ENCODE results near the gene GPR68. TPM values are rescaled to one million over a fixed set of nuclear protein-coding genes. Genes with fewer than 3 reads are reported as not detected.
"Not testable (repeated sequence)": the region's sequence is repeated elsewhere in the genome, so short reads cannot be mapped to it uniquely, and the experiment has no call there.

Gene GPR68
- polyA plus RNA-seq, 12 donors: 0.35 to 2.4 (median 0.88) TPM; not detected in 2

GRCh38 chr14:91228112-91229004, 16.1 kb downstream of the GPR68 start:
- DNase-seq: no peak

DNA sequence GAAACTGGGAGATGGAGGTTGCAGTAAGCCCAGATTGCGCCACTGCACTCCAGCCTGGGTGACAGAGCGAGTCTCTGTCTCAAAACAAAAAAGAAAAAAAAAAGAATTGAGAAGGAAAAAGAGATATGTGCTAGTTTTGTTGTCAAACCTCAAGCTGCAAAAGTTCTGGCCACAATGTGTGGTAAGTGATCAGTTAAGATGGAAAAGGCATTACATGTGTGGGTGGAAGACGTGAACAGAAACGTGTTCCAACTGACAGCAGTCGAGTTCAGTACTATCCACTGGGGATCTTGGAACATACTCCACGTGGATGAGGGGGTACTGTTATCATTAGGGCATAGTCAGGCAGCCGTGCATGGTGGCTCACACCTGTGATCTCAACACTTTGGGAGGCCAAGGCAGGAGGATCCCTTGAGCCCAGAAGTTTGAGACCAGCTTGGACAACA, 17.3 kb downstream of the GPR68 start:
- DNase-seq: no peak

- DNase-seq: not testable (repeated sequence)
Measured at GRCh38 chr14:91226360-91226759, 18.1 kb downstream of the GPR68 start.

DNA sequence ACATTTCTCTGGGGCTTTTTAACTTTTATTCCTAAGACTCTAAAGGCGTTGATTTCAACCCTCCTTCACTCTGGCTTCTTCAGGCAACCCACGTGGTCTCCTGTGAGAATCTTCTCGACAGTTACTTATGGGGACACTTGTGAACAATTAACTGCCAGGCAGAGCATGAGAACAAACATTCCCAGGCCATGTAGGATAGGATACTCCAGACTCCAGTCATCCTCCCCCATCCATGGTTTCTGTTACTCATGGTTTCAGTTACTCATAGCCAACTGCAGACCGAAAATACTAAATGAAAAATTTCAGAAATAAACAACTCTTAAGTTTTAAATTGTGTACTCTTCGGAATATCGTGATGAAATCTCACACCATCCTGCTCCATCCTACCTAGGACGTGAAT, 19.5 kb downstream of the GPR68 start:
- no peak for DNase-seq

GRCh38 chr14:91223028-91223783, 21.3 kb downstream of the GPR68 start:
- no peak for DNase-seq

GRCh38 chr14:91221270-91221669, 23.2 kb downstream of the GPR68 start:
- no peak for DNase-seq

- DNase-seq: no peak
Measured at GRCh38 chr14:91220581-91221000, 23.9 kb downstream of the GPR68 start.

DNA sequence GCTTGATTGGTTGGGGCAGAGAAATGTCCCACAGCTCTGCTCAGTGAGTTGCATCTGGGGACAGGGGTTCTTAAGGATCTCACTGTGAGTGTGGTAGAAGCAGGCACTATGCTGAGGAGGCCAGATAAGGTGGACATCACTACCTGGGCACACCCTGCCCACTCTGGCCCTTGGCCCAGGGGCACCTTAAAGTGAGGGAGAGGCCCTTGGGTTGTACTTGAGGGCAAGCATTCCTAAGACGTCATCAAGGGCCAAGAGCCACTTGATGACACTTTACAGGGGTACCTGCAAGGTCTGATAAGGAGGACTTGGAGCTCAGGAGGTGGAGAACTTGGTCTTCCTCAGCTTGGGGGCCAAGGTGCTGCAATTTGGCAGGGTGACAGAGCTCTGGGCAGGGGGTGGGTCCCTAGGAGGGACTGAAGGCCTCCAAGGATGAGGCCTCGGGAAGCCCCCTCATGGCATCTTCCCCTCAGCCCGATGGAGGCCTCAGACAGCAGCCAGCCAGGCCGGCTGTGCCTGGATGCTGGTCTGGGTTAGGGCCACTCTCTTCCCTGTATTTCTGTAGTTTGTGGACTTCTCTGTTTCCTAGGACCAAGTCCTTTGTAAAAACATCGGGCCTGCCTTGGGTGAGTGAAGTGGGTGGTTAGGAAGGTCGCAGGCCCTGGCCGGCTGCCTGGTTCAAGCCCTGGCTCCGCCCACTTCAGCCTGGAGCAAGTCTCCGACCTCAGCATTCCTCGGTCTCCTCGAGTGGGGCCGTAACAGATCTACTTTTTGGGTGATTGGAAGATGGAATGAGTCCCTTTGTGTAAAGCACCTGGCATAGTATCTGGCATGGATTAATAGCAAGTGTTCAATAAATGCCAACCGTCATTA, 24.8 kb downstream of the GPR68 start:
- no peak for DNase-seq

GRCh38 chr14:91218014-91218413, 26.5 kb downstream of the GPR68 start:
- no peak for DNase-seq

DNA sequence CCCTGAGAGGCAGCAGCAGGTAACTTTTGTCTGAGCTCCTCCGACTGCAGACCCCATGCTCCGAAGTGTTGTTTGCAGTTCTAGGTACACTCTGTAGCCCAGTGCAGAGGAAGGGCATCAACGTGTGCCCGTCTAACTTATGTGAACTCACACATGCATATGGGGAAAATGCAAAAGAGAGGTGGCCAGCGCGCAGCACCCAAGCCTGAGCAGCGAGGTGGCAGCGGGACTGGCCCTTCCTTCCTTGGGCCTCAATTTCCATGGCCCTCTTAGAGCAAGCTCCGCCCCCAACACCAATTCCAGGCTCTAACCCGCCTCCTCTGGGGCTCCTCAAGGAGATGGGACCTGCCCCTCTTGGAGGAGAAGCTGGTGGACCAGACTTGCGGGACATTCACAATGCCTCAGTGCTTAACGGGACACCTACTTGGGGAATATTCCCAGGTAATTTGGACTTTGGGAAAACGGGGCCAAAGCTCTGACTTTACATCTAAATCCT, 27.7 kb downstream of the GPR68 start:
- DNase-seq: no peak

DNA sequence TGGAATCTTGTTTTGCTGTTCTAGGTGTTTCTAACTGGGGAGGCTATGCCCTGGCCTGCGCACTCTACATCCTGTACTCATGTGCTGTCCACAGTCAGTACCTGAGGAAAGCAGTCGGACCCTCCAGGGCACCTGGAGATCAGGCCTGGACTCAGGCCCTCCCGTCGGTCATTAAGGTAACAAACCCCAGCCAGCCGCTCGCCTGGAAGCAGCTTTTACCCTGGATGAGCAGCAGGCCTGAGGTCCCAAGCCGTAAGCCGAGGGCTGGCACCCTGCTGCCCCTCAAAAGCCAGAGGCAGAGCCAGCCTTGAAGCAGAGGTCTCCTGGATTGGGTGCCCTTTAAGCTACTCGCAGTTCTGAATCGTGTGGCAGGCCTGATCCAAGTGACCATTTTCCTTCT, 29.1 kb downstream of the GPR68 start:
- DNase-seq: no peak

DNA sequence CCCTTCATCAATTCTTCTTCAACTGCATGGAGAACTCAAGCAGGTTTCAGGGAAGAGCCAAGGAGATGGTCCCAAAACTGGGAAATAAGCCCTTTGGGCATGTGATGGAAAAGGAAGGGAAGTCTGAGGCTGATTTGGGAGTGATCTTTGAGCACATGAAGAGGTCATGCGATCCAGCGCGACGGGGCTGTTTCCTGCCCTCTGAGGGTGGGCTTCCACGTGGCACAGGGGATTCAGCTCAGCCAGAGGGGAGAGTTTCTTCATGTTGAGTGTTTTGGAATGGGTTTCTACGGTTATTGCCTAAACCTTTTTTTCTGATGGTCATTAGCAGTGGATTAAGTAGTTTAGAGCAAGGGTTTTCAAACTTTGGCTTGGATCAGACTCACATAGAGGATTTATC, 30.2 kb downstream of the GPR68 start:
- DNase-seq: no peak

DNA sequence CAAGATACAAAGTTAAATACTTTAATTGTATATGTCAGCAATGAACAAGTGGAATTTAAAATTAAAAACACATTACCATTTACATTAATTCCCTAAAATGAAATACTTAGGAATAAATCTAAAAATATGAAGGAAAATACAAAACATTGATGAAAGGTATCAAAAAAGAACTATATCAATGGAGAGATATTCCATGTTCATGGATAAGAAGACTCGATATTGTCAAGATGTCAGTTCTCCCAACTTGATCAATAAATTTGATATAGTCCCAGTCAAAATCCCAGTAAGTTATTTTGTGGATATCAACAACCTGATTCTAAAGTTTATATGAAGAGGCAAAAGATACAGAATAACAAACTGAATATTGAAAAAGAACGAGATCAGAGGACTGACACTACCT, 33.5 kb downstream of the GPR68 start:
- no peak for DNase-seq

GRCh38 chr14:91207008-91207407, 37.5 kb downstream of the GPR68 start:
- DNase-seq: no peak

DNA sequence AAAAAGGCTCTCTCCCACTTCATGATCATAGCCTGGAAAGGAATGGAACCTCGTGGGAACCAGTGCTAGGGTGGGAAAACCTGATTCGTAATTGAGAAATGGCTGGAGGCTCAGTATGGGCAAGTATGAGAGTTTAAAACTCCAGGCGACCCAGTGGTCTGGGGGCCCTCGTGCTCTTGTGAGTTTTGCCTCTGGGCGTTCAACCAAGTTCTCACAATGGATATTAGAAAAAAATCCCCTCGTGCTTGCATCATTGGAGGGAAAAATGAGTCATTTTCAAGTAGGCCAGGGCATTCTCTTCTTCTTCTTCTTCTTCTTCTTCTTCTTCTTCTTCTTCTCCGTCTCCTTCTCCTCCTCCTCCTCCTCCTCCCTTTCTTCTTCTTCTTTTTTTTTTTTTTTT, 39.0 kb downstream of the GPR68 start:
- no peak for DNase-seq

DNA sequence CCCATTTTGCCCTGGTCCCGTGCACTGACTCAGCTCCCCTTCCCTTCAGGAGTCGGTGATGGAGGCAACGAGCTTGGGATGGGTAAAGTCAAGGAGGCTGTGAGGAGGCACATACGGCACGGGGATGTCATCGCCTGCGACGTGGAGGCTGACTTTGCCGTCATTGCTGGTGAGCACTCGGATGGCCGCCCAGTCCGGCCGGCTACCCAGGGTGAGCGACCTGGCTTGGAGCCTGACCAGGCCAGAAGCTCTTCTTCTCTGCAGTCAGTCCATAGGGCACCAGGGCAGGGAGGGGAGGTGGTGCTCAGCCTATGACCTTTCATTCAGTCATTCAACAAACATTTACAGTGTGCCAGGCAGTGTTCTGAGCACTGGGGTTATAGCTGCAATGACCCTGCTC, 39.8 kb downstream of the GPR68 start:
- no peak for DNase-seq

DNA sequence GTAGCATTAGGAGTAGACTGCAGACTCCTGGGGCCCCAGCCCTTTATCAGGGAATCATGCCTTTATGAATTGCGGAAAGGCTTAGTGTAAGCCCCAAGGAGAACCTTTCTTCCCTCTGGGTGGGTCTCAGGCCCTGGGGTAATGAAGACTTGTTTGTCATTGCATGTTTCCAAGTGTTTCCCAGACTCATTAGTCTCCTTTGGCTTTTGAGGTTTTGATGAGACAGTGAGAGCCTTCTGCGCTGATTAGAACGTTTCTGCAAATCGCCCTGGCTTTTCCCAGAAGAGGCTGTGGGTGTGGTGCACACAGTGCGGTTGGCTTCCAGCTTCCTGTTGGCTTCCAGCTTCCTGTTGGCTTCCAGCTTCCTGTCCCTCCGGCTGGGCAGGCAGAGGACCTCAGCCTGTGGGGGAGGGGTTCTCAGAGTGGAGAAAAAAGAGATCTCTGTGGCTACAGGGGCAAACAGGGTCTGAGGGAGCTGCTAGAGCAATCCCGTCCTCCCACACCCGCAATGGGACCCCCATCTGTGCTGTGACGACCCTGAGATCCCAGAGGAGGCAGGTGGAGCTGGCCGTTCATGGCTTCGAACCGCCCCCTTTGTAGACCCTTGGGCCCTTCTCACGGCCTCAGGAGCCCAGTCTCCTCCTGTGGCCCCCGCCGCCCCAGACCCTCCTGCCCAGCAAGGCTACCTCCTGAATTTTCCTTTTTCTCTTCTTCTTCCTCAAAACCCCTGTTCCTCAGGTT, 42.1 kb downstream of the GPR68 start:
- DNase-seq: no peak

- DNase-seq: not testable (repeated sequence)
Measured at GRCh38 chr14:91200802-91201201, 43.7 kb downstream of the GPR68 start.

DNA sequence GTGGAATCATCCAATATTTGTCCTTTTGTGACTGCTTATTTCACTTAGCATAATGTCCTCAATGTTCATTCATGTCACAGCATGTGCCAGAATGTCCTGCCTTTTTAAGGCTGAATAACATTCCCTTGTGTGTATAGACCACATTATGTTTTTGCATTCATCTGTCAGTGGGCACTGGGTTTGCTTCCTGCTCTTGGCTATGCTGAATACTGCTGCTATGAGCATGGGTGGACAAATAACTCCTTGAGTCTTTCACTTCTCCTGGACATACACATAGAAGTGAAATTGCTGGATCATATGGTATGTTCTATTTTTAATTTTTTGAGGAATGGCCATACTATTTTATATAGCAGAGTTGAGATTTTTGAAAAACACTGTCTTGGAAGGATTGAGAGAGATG, 46.9 kb downstream of the GPR68 start:
- no peak for DNase-seq

DNA sequence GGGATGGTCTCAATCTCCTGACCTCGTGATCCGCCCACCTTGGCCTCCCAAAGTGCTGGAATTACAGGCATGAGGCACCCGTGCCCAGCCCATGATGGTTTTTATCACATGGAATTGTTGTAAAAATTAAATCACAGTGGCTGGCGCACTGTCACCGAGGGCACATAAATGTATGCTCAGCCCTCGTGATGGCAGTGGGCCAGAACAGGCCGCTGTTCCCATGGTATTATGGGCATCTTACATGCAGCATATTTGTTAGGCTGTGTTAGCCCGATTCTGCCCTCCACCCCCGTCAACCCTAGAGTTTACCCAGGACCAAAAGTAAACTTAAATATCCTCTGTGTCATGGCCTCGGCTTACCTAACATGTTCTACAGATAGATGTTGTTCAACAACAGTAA, 48.6 kb downstream of the GPR68 start:
- no peak for DNase-seq

- DNase-seq: no peak
Measured at GRCh38 chr14:91193069-91193468, 51.4 kb downstream of the GPR68 start.
